ENCODE measurements around the gene CREB3L2.

CREB3L2 gene

GRCh38 chr7:137862358-137862757 is 139.5 kb downstream of the CREB3L2 start:
- no peak for DNase-seq (ENCODE audit: low read depth)
- H3K27me3 ChIP-seq (replicated peaks; ENCODE audit: control insufficient read depth, insufficient read depth, low read length), result no peaks in the 10 kb centered on the region
- H3K9ac ChIP-seq (ENCODE audit: low read length), result no peak overlapping the region
- peaks cover 6% of the 10 kb centered on the region for H3K4me1 ChIP-seq (ENCODE audit: control insufficient read depth, insufficient read depth, low read length)
- H3K4me3 ChIP-seq (ENCODE audit: low read length), result no peak overlapping the region
- H3K9me3 ChIP-seq (ENCODE audit: control insufficient read depth, low read length), result no peaks in the 10 kb centered on the region
- H3K36me3 ChIP-seq (ENCODE audit: control insufficient read depth, insufficient read depth, low read length, severe bottlenecking), result peaks cover 61% of the 10 kb centered on the region

GRCh38 chr7:137860542-137860941 is 141.3 kb downstream of the CREB3L2 start:
- no peaks in the 10 kb centered on the region for H3K27me3 ChIP-seq (replicated peaks; ENCODE audit: control insufficient read depth, insufficient read depth, low read length)
- no peaks in the 10 kb centered on the region for H3K9me3 ChIP-seq (ENCODE audit: control insufficient read depth, low read length)
- H3K4me1 ChIP-seq (ENCODE audit: control insufficient read depth, insufficient read depth, low read length), result peaks cover 6% of the 10 kb centered on the region
- no peak for DNase-seq (ENCODE audit: low read depth)
- no peak overlapping the region for H3K9ac ChIP-seq (ENCODE audit: low read length)
- H3K4me3 ChIP-seq (ENCODE audit: low read length), result no peak overlapping the region
- peaks cover 44% of the 10 kb centered on the region for H3K36me3 ChIP-seq (ENCODE audit: control insufficient read depth, insufficient read depth, low read length, severe bottlenecking)

GRCh38 chr7:137853053-137853452 is 148.8 kb downstream of the CREB3L2 start:
- Histone ChIP-seq H3K9ac (ENCODE audit: low read length) (no peak overlapping the region), H3K4me1 (ENCODE audit: control insufficient read depth, insufficient read depth, low read length) (no peaks in the 10 kb centered on the region), H3K27me3 (replicated peaks; ENCODE audit: control insufficient read depth, insufficient read depth, low read length) (no peaks in the 10 kb centered on the region), H3K9me3 (ENCODE audit: control insufficient read depth, low read length) (no peaks in the 10 kb centered on the region), H3K4me3 (ENCODE audit: low read length) (no peak overlapping the region), H3K36me3 (ENCODE audit: control insufficient read depth, insufficient read depth, low read length, severe bottlenecking) (peaks cover 4% of the 10 kb centered on the region)
- peak; percentile 28 for DNase-seq (ENCODE audit: low read depth)

GRCh38 chr7:137852108-137852507 is 149.8 kb downstream of the CREB3L2 start:
- no peak overlapping the region for H3K4me3 ChIP-seq (ENCODE audit: low read length)
- no peak overlapping the region for H3K9ac ChIP-seq (ENCODE audit: low read length)
- H3K4me1 ChIP-seq (ENCODE audit: control insufficient read depth, insufficient read depth, low read length), result no peaks in the 10 kb centered on the region
- no peaks in the 10 kb centered on the region for H3K27me3 ChIP-seq (replicated peaks; ENCODE audit: control insufficient read depth, insufficient read depth, low read length)
- DNase-seq (ENCODE audit: low read depth), result no peak
- no peaks in the 10 kb centered on the region for H3K9me3 ChIP-seq (ENCODE audit: control insufficient read depth, low read length)
- H3K36me3 ChIP-seq (ENCODE audit: control insufficient read depth, insufficient read depth, low read length, severe bottlenecking), result peaks cover 4% of the 10 kb centered on the region

- H3K4me1 ChIP-seq (ENCODE audit: control insufficient read depth, insufficient read depth, low read length), result peaks cover under 1% of the 10 kb centered on the region
- H3K4me3 ChIP-seq (ENCODE audit: low read length), result no peak overlapping the region
Observed at GRCh38 chr7:137850972-137851945, 150.6 kb downstream of the CREB3L2 start.

GRCh38 chr7:137850571-137850970 is 151.3 kb downstream of the CREB3L2 start:
- H3K9ac ChIP-seq (ENCODE audit: low read length), result no peak overlapping the region
- peaks cover 4% of the 10 kb centered on the region for H3K36me3 ChIP-seq (ENCODE audit: control insufficient read depth, insufficient read depth, low read length, severe bottlenecking)
- DNase-seq (ENCODE audit: low read depth), result no peak
- no peak overlapping the region for H3K4me3 ChIP-seq (ENCODE audit: low read length)
- no peaks in the 10 kb centered on the region for H3K9me3 ChIP-seq (ENCODE audit: control insufficient read depth, low read length)
- H3K4me1 ChIP-seq (ENCODE audit: control insufficient read depth, insufficient read depth, low read length), result peaks cover 7% of the 10 kb centered on the region
- no peaks in the 10 kb centered on the region for H3K27me3 ChIP-seq (replicated peaks; ENCODE audit: control insufficient read depth, insufficient read depth, low read length)

More at GRCh38 chr7:137850972-137851945, 150.6 kb downstream of the CREB3L2 start:
- H3K36me3 ChIP-seq (ENCODE audit: control insufficient read depth, insufficient read depth, low read length, severe bottlenecking), result peaks cover 4% of the 10 kb centered on the region
- H3K9me3 ChIP-seq (ENCODE audit: control insufficient read depth, low read length), result no peaks in the 10 kb centered on the region
- H3K9ac ChIP-seq (ENCODE audit: low read length), result no peak overlapping the region
- H3K27me3 ChIP-seq (replicated peaks; ENCODE audit: control insufficient read depth, insufficient read depth, low read length), result no peaks in the 10 kb centered on the region
- peak; percentile 43 for DNase-seq (ENCODE audit: low read depth)

- no peaks in the 10 kb centered on the region for H3K27me3 ChIP-seq (replicated peaks; ENCODE audit: control insufficient read depth, insufficient read depth, low read length)
Observed at GRCh38 chr7:137848095-137848494, 153.8 kb downstream of the CREB3L2 start.

GRCh38 chr7:137847568-137848050 is 154.3 kb downstream of the CREB3L2 start:
- no peaks in the 10 kb centered on the region for H3K9me3 ChIP-seq (ENCODE audit: control insufficient read depth, low read length)
- no peaks in the 10 kb centered on the region for H3K36me3 ChIP-seq (ENCODE audit: control insufficient read depth, insufficient read depth, low read length, severe bottlenecking)
- peak overlapping the region; percentile 80 for H3K4me3 ChIP-seq (ENCODE audit: low read length)
- peaks cover 9% of the 10 kb centered on the region for H3K4me1 ChIP-seq (ENCODE audit: control insufficient read depth, insufficient read depth, low read length)
- H3K9ac ChIP-seq (ENCODE audit: low read length), result peak overlapping the region; percentile 82
- H3K27me3 ChIP-seq (replicated peaks; ENCODE audit: control insufficient read depth, insufficient read depth, low read length), result no peaks in the 10 kb centered on the region
- no peak for DNase-seq (ENCODE audit: low read depth)

More at GRCh38 chr7:137848095-137848494, 153.8 kb downstream of the CREB3L2 start:
- Histone ChIP-seq H3K4me3 (ENCODE audit: low read length) (no peak overlapping the region), H3K36me3 (ENCODE audit: control insufficient read depth, insufficient read depth, low read length, severe bottlenecking) (no peaks in the 10 kb centered on the region), H3K9ac (ENCODE audit: low read length) (no peak overlapping the region), H3K9me3 (ENCODE audit: control insufficient read depth, low read length) (no peaks in the 10 kb centered on the region), H3K4me1 (ENCODE audit: control insufficient read depth, insufficient read depth, low read length) (peaks cover 9% of the 10 kb centered on the region)
- DNase-seq (ENCODE audit: low read depth), result no peak

GRCh38 chr7:137846827-137847567 is 154.9 kb downstream of the CREB3L2 start, which contains the start of gene DGKI:
TSS of gene DGKI (minus strand) at chr7:137846974.
- peaks cover 9% of the 10 kb centered on the region for H3K4me1 ChIP-seq (ENCODE audit: control insufficient read depth, insufficient read depth, low read length)
- H3K4me3 ChIP-seq (ENCODE audit: low read length), result peak within 1 kb of the TSS; percentile 80
- DNase-seq (ENCODE audit: low read depth), result peak; percentile 61
- H3K9me3 ChIP-seq (ENCODE audit: control insufficient read depth, low read length), result no peaks in the 10 kb centered on the region
- peak within 1 kb of the TSS; percentile 82 for H3K9ac ChIP-seq (ENCODE audit: low read length)
- no peaks in the 10 kb centered on the region for H3K36me3 ChIP-seq (ENCODE audit: control insufficient read depth, insufficient read depth, low read length, severe bottlenecking)
- H3K27me3 ChIP-seq (replicated peaks; ENCODE audit: control insufficient read depth, insufficient read depth, low read length), result no peaks in the 10 kb centered on the region

GRCh38 chr7:137846549-137846826 is 155.4 kb downstream of the CREB3L2 start:
- no peaks in the 10 kb centered on the region for H3K27me3 ChIP-seq (replicated peaks; ENCODE audit: control insufficient read depth, insufficient read depth, low read length)
- H3K9ac ChIP-seq (ENCODE audit: low read length), result peak overlapping the region; percentile 70
- peak overlapping the region; percentile 80 for H3K4me3 ChIP-seq (ENCODE audit: low read length)
- H3K4me1 ChIP-seq (ENCODE audit: control insufficient read depth, insufficient read depth, low read length), result peaks cover 9% of the 10 kb centered on the region
- H3K9me3 ChIP-seq (ENCODE audit: control insufficient read depth, low read length), result no peaks in the 10 kb centered on the region
- H3K36me3 ChIP-seq (ENCODE audit: control insufficient read depth, insufficient read depth, low read length, severe bottlenecking), result no peaks in the 10 kb centered on the region
- DNase-seq (ENCODE audit: low read depth), result no peak

Measured in adipocyte (in vitro differentiated cells).